GM18858 (cell line): ENCODE data around the gene MIEN1.
"Not testable (repeated sequence)": the region's sequence is repeated elsewhere in the genome, so short reads cannot be mapped to it uniquely, and the experiment has no call there.

Experiments
- ATAC-seq: cut with Tn5 transposase; IDR thresholded peaks from one replicate; pipeline ENCODE4 v1.9.1; 2021; ENCODE audit not compliant: unreplicated experiment

Gene MIEN1

GRCh38 chr17:39701012-39701783 is 29.1 kb downstream of the MIEN1 start:
- no peak for ATAC-seq

DNA sequence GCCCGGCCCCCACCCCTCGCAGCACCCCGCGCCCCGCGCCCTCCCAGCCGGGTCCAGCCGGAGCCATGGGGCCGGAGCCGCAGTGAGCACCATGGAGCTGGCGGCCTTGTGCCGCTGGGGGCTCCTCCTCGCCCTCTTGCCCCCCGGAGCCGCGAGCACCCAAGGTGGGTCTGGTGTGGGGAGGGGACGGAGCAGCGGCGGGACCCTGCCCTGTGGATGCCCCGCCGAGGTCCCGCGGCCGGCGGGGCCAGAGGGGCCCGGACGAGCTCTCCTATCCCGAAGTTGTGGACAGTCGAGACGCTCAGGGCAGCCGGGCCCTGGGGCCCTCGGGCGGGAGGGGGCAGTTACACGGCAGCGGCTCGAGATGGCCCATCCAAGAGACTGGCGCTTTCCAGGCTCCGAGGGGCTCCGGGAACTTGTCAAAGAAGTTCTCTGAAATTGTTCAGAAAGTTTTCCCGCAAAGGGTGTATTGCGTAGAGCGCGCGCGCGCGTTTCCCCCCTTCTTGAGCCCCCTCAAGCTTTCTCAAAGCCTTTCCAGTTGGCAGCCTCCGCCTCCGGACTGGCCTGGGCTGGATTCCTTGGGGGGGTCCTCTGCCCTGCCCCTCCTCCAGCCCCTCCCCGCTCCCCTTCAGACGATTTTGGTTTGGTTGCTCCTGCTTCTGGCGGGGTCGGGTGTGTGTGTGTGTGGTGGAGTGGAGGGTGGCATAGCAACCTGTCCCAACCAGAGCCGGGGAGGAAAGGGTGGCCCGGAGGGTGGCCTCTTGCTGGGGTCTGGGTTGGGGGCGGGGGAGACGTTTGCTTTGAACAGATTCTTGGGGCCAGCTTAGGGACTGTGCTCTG is 30.0 kb downstream of the MIEN1 start:
- no peak for ATAC-seq

DNA sequence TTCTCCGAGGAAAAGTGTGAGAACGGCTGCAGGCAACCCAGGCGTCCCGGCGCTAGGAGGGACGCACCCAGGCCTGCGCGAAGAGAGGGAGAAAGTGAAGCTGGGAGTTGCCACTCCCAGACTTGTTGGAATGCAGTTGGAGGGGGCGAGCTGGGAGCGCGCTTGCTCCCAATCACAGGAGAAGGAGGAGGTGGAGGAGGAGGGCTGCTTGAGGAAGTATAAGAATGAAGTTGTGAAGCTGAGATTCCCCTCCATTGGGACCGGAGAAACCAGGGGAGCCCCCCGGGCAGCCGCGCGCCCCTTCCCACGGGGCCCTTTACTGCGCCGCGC is 30.5 kb downstream of the MIEN1 start, which contains the start of gene ERBB2:
Gene ERBB2 (plus strand): TSS at position 247 of the 330 bp plus-strand sequence. CDS start 175 bp downstream, outside the sequence.
- no peak for ATAC-seq

GRCh38 chr17:39699157-39699817 is 31.0 kb downstream of the MIEN1 start:
- not testable (repeated sequence) for ATAC-seq

DNA sequence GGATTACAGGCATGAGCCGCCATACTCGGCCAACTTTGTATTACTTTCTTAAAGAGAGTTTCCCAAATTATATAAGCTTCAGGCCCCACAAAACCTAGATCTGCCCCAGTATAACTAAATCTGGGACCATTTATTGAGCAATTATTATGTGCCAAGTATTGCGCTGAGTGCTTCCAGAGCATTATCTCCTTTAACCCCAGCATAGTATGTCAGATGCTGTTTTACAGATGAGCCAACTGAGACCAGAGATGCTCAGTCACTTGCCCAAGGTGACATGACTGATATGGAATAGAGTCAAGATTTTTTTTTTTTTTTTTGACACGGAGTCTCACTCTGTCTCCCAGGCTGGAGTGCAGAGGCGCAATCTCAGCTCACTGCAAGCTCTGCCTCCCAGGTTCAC is 32.4 kb downstream of the MIEN1 start:
- ATAC-seq, result no peak

GRCh38 chr17:39696731-39697130 is 33.6 kb downstream of the MIEN1 start:
- ATAC-seq, result no peak

- ATAC-seq, result no peak
Measured at GRCh38 chr17:39695089-39695474, 35.2 kb downstream of the MIEN1 start.

DNA sequence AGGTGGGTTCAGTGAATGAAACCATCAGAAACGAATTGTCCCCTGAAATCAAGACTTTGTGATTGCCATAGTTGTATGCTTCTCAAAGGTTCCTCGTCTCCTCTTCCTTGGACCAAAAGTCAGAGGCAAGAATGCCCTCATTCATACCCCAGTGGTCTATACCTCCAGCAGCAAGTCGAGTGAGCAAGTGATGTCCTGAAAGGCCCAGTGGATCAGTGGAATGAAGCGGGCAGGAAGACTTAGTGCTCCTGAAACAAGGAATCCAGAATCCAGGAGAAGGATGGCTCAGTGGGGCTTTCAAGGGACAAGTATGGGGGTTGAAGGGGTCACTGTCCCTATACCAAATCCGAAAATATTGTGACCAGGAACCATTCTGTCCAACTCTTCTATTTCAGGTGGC is 35.7 kb downstream of the MIEN1 start:
- no peak for ATAC-seq

GRCh38 chr17:39688945-39689344 is 41.4 kb downstream of the MIEN1 start:
- no peak for ATAC-seq

DNA sequence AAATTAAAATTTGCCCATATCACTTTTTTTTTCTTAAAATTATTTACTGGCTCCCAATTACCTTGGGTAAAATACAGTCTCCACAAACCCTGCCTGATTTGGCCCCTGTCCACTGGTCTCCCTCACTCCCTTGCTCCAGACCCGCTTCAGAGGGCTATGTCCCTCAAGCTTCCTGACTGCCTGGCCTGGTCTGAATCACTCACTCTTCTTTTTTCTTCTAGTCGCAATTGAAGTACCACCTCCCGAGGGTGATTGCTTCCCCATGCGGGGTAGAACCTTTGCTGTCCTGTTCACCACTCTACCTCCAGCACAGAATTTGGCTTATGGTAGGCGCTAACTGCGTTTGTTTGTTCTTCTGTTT is 41.9 kb downstream of the MIEN1 start:
- no peak for ATAC-seq

DNA sequence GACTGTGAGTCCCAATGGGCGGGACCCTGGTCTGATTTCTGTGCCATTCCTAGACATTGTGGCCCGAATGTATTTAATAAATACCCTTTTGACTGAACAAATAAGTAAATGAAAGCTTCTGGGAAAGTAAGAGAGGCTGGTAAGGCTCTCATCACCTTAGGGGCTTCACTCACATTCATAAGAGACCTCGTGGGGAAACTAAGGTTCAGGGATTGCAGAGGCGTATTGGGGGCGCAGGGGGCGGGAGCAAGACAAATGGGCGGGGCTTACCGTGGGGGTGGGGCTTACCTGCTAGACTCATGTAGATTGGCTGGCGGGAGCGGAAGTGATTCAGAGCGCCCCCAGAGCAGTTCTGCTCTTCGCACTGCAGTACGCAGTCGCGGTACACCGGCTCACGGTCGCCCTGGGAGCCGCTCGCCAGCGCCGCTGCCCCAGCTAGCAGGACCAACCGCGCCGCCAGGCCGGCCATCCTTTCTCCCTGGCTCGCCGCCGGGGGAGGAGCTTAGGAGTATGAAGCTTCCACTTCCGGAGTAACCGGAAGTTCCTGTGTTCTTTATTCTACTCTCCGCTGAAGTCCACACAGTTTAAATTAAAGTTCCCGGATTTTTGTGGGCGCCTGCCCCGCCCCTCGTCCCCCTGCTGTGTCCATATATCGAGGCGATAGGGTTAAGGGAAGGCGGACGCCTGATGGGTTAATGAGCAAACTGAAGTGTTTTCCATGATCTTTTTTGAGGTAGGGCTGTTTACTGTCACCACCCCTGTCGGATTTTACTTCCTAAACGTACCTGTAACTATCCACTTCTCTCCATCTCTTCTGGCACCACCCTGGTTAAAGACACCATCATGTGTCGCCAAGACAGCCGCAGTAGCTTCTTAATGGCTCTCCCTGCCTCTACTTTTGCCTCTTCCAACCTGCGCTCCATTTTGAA is 42.5 kb downstream of the MIEN1 start, which contains the start of gene PGAP3:
Gene PGAP3 (minus strand): TSS at position 512 of the 929 bp plus-strand sequence. CDS start 43 bp downstream, at position 469.
- ATAC-seq, result peak; percentile 78

DNA sequence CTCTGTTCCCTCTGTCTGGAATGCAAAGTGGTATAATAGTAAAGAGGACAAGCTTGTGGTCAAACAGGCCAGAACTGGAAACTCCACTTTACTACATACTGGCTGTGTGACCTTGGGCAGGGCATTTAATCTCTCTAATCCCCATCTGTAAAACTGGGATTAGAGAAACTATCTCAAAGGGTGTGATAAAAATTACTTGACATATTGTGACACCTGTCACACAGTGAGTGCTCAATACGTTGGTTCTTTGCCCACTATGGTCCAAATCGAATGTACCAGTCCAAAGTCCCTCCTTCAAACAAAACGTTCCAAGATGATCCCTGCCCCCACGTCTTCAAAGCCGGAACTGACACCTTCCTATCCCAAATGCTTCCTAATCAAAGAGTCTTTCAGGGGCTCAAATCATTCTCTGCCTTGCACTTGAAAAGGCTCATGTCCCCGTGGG is 43.2 kb downstream of the MIEN1 start:
- ATAC-seq, result no peak

DNA sequence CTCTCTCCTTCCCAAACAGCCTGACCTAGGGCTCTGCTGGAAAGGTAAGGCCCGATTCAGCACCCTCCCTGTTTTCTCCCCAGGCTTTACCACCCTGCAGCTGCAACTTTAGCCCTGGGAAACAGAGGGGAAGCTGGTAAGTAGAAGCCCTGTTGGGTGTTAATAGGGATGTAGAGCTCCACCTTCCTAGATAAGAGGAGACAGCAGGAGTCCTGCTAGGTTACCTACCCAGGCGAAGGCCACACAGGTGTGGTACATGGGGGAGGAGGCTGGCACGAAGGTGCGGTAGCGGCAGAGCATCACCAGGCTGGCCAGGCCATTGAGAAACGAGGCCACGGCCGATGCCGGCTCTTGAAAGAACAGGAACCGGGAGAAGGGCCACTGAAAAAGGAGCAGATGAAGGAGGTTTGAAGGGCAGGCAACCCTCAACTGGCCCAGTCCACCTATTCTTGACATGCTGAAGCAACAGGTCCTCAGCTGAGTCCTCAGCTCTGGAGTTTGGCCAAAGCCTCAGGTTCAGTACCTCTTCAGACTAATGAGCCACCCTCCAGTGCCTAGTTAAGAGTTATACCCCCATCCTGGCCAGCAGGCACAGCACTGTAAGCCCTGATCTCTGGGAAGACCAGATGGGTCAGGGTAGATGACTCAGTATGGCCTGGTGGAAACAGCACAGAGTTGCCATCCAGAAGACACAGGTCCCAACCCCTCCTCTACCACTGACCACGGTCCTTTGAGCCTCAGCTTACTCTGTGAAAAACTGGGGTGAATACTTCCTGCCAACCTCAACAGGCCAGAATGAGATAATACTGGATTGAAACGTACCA is 45.8 kb downstream of the MIEN1 start:
- no peak for ATAC-seq

DNA sequence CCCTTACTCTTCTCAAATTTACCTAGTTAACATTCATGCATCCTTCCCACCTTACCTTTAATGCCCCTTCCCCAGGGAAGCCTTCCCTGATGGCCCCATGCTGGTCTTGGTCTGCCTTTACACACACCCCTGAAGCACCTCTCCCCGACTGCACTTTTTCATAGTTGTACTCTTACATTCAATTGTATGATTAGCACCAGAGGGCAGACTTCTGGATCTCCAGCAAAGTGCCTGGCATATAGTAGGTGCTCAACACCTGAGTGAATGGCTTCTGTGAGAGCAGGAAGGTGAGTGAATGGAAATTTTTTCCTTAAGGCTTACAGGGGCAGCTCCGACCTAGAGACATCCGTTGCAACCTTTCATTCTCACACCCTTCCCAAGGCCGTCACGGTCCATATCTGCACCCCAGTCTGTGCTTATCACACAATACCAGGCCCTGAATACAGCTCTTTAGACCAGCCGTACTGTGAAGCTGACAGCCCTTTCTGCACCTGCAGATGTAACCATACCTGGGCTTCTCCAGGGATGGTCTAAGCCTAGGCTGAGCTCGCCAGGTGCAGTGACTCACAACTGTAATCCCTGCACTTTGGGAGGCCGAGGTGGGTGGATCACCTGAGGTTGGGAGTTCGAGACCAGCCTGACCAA is 46.9 kb downstream of the MIEN1 start:
- no peak for ATAC-seq

GRCh38 chr17:39679521-39680192 is 50.7 kb downstream of the MIEN1 start:
- no peak for ATAC-seq
